H1 (cell line): ENCODE results near the gene SIGLEC7. TPM values are rescaled to one million over a fixed set of nuclear protein-coding genes. Genes with fewer than 3 reads are reported as not detected.

ENCODE experiments used
- CTCF ChIA-PET: fragments of 300-600 bp; sonication (Branson Sonifier 250); formaldehyde crosslinking; loops from one replicate; lab custom pipeline; 2021; ENCODE audit not compliant: partially characterized antibody; lab: Charles Lee
- POLR2A ChIA-PET: fragments of 300-600 bp; sonication (Branson Sonifier 250); formaldehyde crosslinking; loops from one replicate; lab custom pipeline; 2021; ENCODE audit warnings: inconsistent platforms; ENCODE audit not compliant: partially characterized antibody; lab: Charles Lee
- DNase-seq, 2 experiments: peaks; one replicate each; pipeline versions ENCODE4 v3.0.0 to v3.0.0-alpha.2; 2010 to 2022; ENCODE audit warnings: low spot score in 2 of 2, low read depth in 1 of 2, mixed read lengths in 1 of 2
- FAIRE-seq: peaks from 2 replicates; lab custom pipeline; 2011; peaks lifted over from hg19 to GRCh38; lab: Jason Lieb, UNC
- H2AFZ ChIP-seq: 2 replicates; pipeline ENCODE4 v1.8.1; 2012; ENCODE audit warnings: low read length, inconsistent platforms
- H2AK5ac ChIP-seq: 2 replicates; pipeline ENCODE4 v1.6.1; 2013; ENCODE audit warnings: low read depth, low read length
- H2BK120ac ChIP-seq: replicated peaks from 2 replicates; pipeline ENCODE3; 2013; ENCODE audit warnings: low read depth, low read length, inconsistent platforms
- H2BK12ac ChIP-seq: 2 replicates; pipeline ENCODE4 v1.6.1; 2013; ENCODE audit warnings: low read depth, low read length
- H2BK15ac ChIP-seq: 2 replicates; pipeline ENCODE4 v1.6.1; 2013; ENCODE audit warnings: low read length
- H2BK20ac ChIP-seq: 2 replicates; pipeline ENCODE4 v1.6.1; 2013; ENCODE audit warnings: low read length
- H2BK5ac ChIP-seq: 2 replicates; pipeline ENCODE4 v1.6.1; 2013; ENCODE audit warnings: low read depth, low read length
- H3K14ac ChIP-seq: 2 replicates; pipeline ENCODE4 v1.6.1; 2013; ENCODE audit warnings: inconsistent platforms; ENCODE audit not compliant: insufficient read length
- H3K18ac ChIP-seq: 2 replicates; pipeline ENCODE4 v1.6.1; 2013; ENCODE audit warnings: low read length; ENCODE audit errors: extremely low read depth
- H3K23ac ChIP-seq: 2 replicates; pipeline ENCODE4 v1.6.1; 2013; ENCODE audit warnings: inconsistent platforms; ENCODE audit not compliant: insufficient read length
- H3K23me2 ChIP-seq: 2 replicates; pipeline ENCODE4 v1.6.1; 2013; ENCODE audit warnings: low read depth, low read length
- H3K27ac ChIP-seq: 2 replicates; pipeline ENCODE4 v1.6.1; 2011; ENCODE audit warnings: low read depth, low read length, inconsistent platforms
- H3K27me3 ChIP-seq, 4 experiments: replicated peaks in 1 of 4; 1 replicate in 1 of 4; 2 replicates in 3 of 4; pipeline versions ENCODE4 v1.6.1 to v1.8.1; 2011 to 2013; ENCODE audit warnings: low read length in 3 of 4, mild to moderate bottlenecking in 3 of 4, inconsistent platforms in 2 of 4, mixed read lengths in 2 of 4, moderate library complexity in 1 of 4; ENCODE audit not compliant: control insufficient read depth in 3 of 4, insufficient read depth in 3 of 4; ENCODE audit errors: extremely low read depth in 1 of 4
- H3K36me3 ChIP-seq, 4 experiments: 2 replicates each; pipeline versions ENCODE4 v1.6.1 to v1.8.1; 2011 to 2013; ENCODE audit warnings: mild to moderate bottlenecking in 4 of 4, low read length in 3 of 4, moderate library complexity in 2 of 4, control low read depth in 1 of 4, inconsistent platforms in 1 of 4; ENCODE audit not compliant: insufficient read depth in 4 of 4, control insufficient read depth in 2 of 4
- H3K4ac ChIP-seq: replicated peaks from 2 replicates; pipeline ENCODE3; 2013; ENCODE audit warnings: low read length, low read depth, mixed read lengths, inconsistent platforms; ENCODE audit not compliant: insufficient read length
- H3K4me1 ChIP-seq, 4 experiments: replicated peaks in 1 of 4; 1 replicate in 1 of 4; 2 replicates in 3 of 4; pipeline versions ENCODE4 v1.6.1 to v1.8.1; 2011 to 2013; ENCODE audit warnings: low read length in 3 of 4, inconsistent platforms in 2 of 4, mixed read lengths in 1 of 4; ENCODE audit not compliant: insufficient read depth in 4 of 4, control insufficient read depth in 3 of 4
- H3K4me2 ChIP-seq, 2 experiments: 2 replicates each; pipeline versions ENCODE4 v1.6.1 to v1.8.1; 2011 to 2013; ENCODE audit warnings: low read depth in 2 of 2, low read length in 2 of 2, control low read depth in 1 of 2, inconsistent platforms in 1 of 2, mild to moderate bottlenecking in 1 of 2; ENCODE audit not compliant: insufficient read depth in 1 of 2
- H3K4me3 ChIP-seq, 4 experiments: fragments of 200-600, 300-600 bp in 1 of 4; sonication (generic), shearing (Covaris generic), sonication (Bioruptor Twin) in 1 of 4; 2 replicates each; pipeline versions ENCODE4 v1.5.1 to v1.8.1; 2011 to 2016; ENCODE audit warnings: low read length in 4 of 4, low read depth in 3 of 4, control low read depth in 2 of 4, inconsistent platforms in 2 of 4, mild to moderate bottlenecking in 2 of 4, mixed read lengths in 1 of 4, moderate library complexity in 1 of 4; ENCODE audit not compliant: insufficient read depth in 2 of 4; ENCODE audit errors: extremely low read depth in 1 of 4
- H3K56ac ChIP-seq: replicated peaks from 2 replicates; pipeline ENCODE3; 2013; ENCODE audit warnings: low read depth, mild to moderate bottlenecking, mixed read lengths, low read length, inconsistent platforms; ENCODE audit not compliant: insufficient read length
- H3K79me1 ChIP-seq: 2 replicates; pipeline ENCODE4 v1.6.1; 2013; ENCODE audit warnings: low read depth, low read length, control low read depth
- H3K79me2 ChIP-seq, 2 experiments: 2 replicates each; pipeline versions ENCODE4 v1.6.1 to v1.8.1; 2012 to 2013; ENCODE audit warnings: low read length in 2 of 2, mild to moderate bottlenecking in 2 of 2, inconsistent platforms in 1 of 2; ENCODE audit not compliant: insufficient read depth in 2 of 2, control insufficient read depth in 1 of 2
- H3K9ac ChIP-seq, 4 experiments: replicated peaks in 1 of 4; 1 replicate in 1 of 4; 2 replicates in 3 of 4; pipeline versions ENCODE4 v1.6.1 to v1.8.1; 2011 to 2013; ENCODE audit warnings: low read depth in 3 of 4, low read length in 3 of 4, control low read depth in 2 of 4, mild to moderate bottlenecking in 2 of 4, moderate library complexity in 2 of 4, inconsistent platforms in 1 of 4; ENCODE audit errors: extremely low read depth in 1 of 4
- H3K9me3 ChIP-seq, 2 experiments: 2 replicates each; pipeline versions ENCODE4 v1.6.1 to v1.8.1; 2012 to 2013; ENCODE audit warnings: mild to moderate bottlenecking in 2 of 2, moderate library complexity in 2 of 2, control low read depth in 1 of 2, inconsistent platforms in 1 of 2, low read depth in 1 of 2, low read length in 1 of 2, mixed read lengths in 1 of 2; ENCODE audit not compliant: insufficient read depth in 2 of 2
- H4K20me1 ChIP-seq, 2 experiments: replicated peaks in 1 of 2; 2 replicates each; pipeline versions ENCODE3 to v1.8.1; 2011 to 2013; ENCODE audit warnings: inconsistent platforms in 2 of 2, low read length in 2 of 2, mild to moderate bottlenecking in 1 of 2; ENCODE audit not compliant: insufficient read depth in 2 of 2, control insufficient read depth in 1 of 2
- H4K5ac ChIP-seq: 2 replicates; pipeline ENCODE4 v1.6.1; 2013; ENCODE audit warnings: low read length, low read depth, mixed read lengths, inconsistent platforms; ENCODE audit not compliant: insufficient read length
- H4K8ac ChIP-seq: 2 replicates; pipeline ENCODE4 v1.8.0; 2013; ENCODE audit warnings: mild to moderate bottlenecking, moderate library complexity, low read length, inconsistent platforms; ENCODE audit not compliant: insufficient read depth; ENCODE audit errors: extremely low read depth
- H4K91ac ChIP-seq: replicated peaks from 2 replicates; pipeline ENCODE3; 2013; ENCODE audit warnings: low read length, mixed read lengths, inconsistent platforms; ENCODE audit not compliant: insufficient read length
- CHD1 ChIP-seq: IDR thresholded peaks from 2 replicates; pipeline ENCODE4 v1.6.1; 2012; ENCODE audit warnings: low read depth, low read length, improper control_type of control experiment
- CHD2 ChIP-seq: IDR thresholded peaks from 2 replicates; pipeline ENCODE4 v1.6.1; 2012; ENCODE audit warnings: low read length, improper control_type of control experiment
- FOSL1 ChIP-seq: IDR thresholded peaks from 2 replicates; pipeline ENCODE4 v1.6.1; 2011; ENCODE audit warnings: mild to moderate bottlenecking, low read depth, low read length, moderate library complexity; ENCODE audit not compliant: insufficient read depth
- JUN ChIP-seq: IDR thresholded peaks from 2 replicates; pipeline ENCODE4 v1.6.1; 2011; ENCODE audit warnings: low read depth, mild to moderate bottlenecking, improper control_type of control experiment, low read length
- KDM5A ChIP-seq: fragments of 200-600 bp; IDR thresholded peaks from 2 replicates; pipeline ENCODE4 v1.7.1; 2012; ENCODE audit warnings: mild to moderate bottlenecking, low read length, inconsistent platforms, mixed read lengths
- PHF8 ChIP-seq: fragments of 200-600 bp; sonication (generic); conservative IDR thresholded peaks from 2 replicates; pipeline ENCODE4 v1.7.1; 2012; ENCODE audit warnings: low read depth, mild to moderate bottlenecking, inconsistent platforms, low read length, moderate library complexity
- POU5F1 ChIP-seq: IDR thresholded peaks from 2 replicates; pipeline ENCODE4 v1.6.1; 2011; ENCODE audit warnings: low read depth, mild to moderate bottlenecking, low read length, moderate library complexity
- SIRT6 ChIP-seq: IDR thresholded peaks from one replicate; pipeline ENCODE4 v1.7.1; 2012; ENCODE audit warnings: low read length, inconsistent platforms
- SUZ12 ChIP-seq: fragments of 200-600 bp; sonication (generic); IDR thresholded peaks from 2 replicates; pipeline ENCODE4 v1.6.1; 2012; ENCODE audit warnings: mild to moderate bottlenecking, inconsistent platforms, low read length, moderate library complexity, mixed read lengths
- WGBS, 2 experiments: shearing (Covaris generic) in 1 of 2; methylation state at CpG; one replicate each; pipeline versions ENCODE4 v1.1.6 to v1.1.7; 2013 to 2015; ENCODE audit warnings: low lambda C conversion rate in 2 of 2, mixed read lengths in 2 of 2, inconsistent platforms in 1 of 2, low coverage in 1 of 2, missing lambda C conversion rate in 1 of 2; ENCODE audit not compliant: insufficient replicate concordance in 2 of 2, insufficient coverage in 1 of 2, insufficient read length in 1 of 2; ENCODE audit errors: extremely low coverage in 1 of 2, missing lambda C conversion rate in 1 of 2; 5-methylcytosine and 5-hydroxymethylcytosine counted together
- polyA plus RNA-seq, 7 experiments: library from polyadenylated mRNA; depleted of rRNA in 3 of 7; stranded (reverse) in 5 of 7; unstranded in 2 of 7; fragments of >200 nt in 5 of 7; fragments of 200-250 nt in 2 of 7; gene quantifications; 1 replicate in 5 of 7; 2 replicates in 1 of 7; 4 replicates in 1 of 7; pipeline versions ENCODE4 v1.2.1 to v1.2.3, GENCODE V29; 2011 to 2013; ENCODE audit warnings: missing spikeins in 2 of 7, mixed read lengths in 2 of 7
- total RNA-seq: library from RNA; stranded (reverse); fragmentation: NEBNext Ultra II Directional; extraction: Animal tissue kit (Norgen Biotek cat#: 25700); gene quantifications from 2 replicates; pipeline ENCODE4 v1.2.1, GENCODE V29; 2021

SIGLEC7 gene
- total and polyA plus RNA-seq, 2 of the 8 experiments (the other 6 are each of a cell fraction or from before 2014, with no cell fraction given): not detected

GRCh38 chr19:51108805-51109146 is 33.3 kb upstream of the SIGLEC7 start:
- H2AFZ ChIP-seq: no peak overlapping the region; the same call in 1 of the 2 replicates
- peaks cover 0 to 13% (median 0%) of the 10 kb centered on the region in 4 experiments; a peak in 3 of 7 replicates for H3K27me3 ChIP-seq
- TF ChIP-seq JUN (no peak), SUZ12 (no peak), PHF8 (no peak), POU5F1 (no peak), FOSL1 (no peak), KDM5A (no peak), CHD1 (no peak), SIRT6 (no peak), CHD2 (no peak)
- H3K56ac ChIP-seq: no peak overlapping the region
- peaks cover 2 to 6% of the 10 kb centered on the region in 2 experiments for H4K20me1 ChIP-seq
- ChIA-PET POLR2A (interaction anchor here (0.7 to 0.8 kb wide), 2 partner anchors 12 to 299 kb away, joined by 3 read pairs; no protein-coding TSS in a partner anchor), CTCF (interaction anchor here (1.5 kb wide), 1 partner anchor 49 kb away, joined by 4 read pairs; no protein-coding TSS in a partner anchor)
- no peak overlapping the region for H2BK120ac ChIP-seq
- H2BK5ac ChIP-seq: no peak overlapping the region
- H3K4me3 ChIP-seq: peak overlapping the region; percentile 36 to 92 (median 81); a peak in 7 of 8 replicates
- no peak overlapping the region for H2AK5ac ChIP-seq
- WGBS, 2 experiments: 8% methylated on average over 15 of the region's 15 CpGs; no CpG with 5 or more reads in 1 of the 2 experiments
- DNase-seq: no peak
- no peak overlapping the region for H4K8ac ChIP-seq
- FAIRE-seq: no peak
- H4K91ac ChIP-seq: no peak overlapping the region
- peak overlapping the region; percentile 88 to 89 for H3K4me2 ChIP-seq
- no peak overlapping the region for H3K18ac ChIP-seq
- H2BK20ac ChIP-seq: no peak overlapping the region
- H3K79me2 ChIP-seq: no peaks in the 10 kb centered on the region
- no peak overlapping the region for H3K4ac ChIP-seq
- H4K5ac ChIP-seq: no peak overlapping the region
- H3K9ac ChIP-seq: no peak overlapping the region
- peaks cover 4% of the 10 kb centered on the region for H3K79me1 ChIP-seq
- H2BK15ac ChIP-seq: no peak overlapping the region
- no peak overlapping the region for H2BK12ac ChIP-seq
- peaks cover 0 to 6% (median 0%) of the 10 kb centered on the region in 4 experiments; a peak in 3 of 7 replicates for H3K4me1 ChIP-seq
- H3K36me3 ChIP-seq: peaks cover 0 to 7% (median 1%) of the 10 kb centered on the region in 4 experiments; a peak in 2 of 8 replicates
- H3K23me2 ChIP-seq: peaks cover 11% of the 10 kb centered on the region
- H3K9me3 ChIP-seq: no peaks in the 10 kb centered on the region
- no peak overlapping the region for H3K14ac ChIP-seq
- H3K23ac ChIP-seq: no peak overlapping the region
- H3K27ac ChIP-seq: no peak overlapping the region
